Tibial nerve (tissue), 4 donors: ENCODE results near the gene ERBB2. TPM values are rescaled to one million over a fixed set of nuclear protein-coding genes. Genes with fewer than 3 reads are reported as not detected.

Experiments
- DNase-seq, 2 donors: peaks; one replicate each; pipeline ENCODE4 v3.0.0-alpha.2; 2019; ENCODE audit warnings: low spot score in 2 of 2
- H3K27ac ChIP-seq, 4 donors: fragments of 200-600 bp; sonication (generic) in 3 of 4; one replicate each; pipeline ENCODE4 v1.5.1; 2017 to 2019; ENCODE audit warnings: mild to moderate bottlenecking in 1 of 4
- H3K27me3 ChIP-seq, 2 donors: fragments of 200-600 bp; sonication (generic) in 1 of 2; one replicate each; pipeline versions ENCODE4 v1.5.1 to v1.6.0; 2017 to 2019
- H3K36me3 ChIP-seq, 3 donors: fragments of 200-600 bp; sonication (generic); one replicate each; pipeline ENCODE4 v1.5.1; 2018 to 2019
- H3K4me1 ChIP-seq, 4 donors: fragments of 200-600 bp; sonication (generic) in 3 of 4; one replicate each; pipeline ENCODE4 v1.5.1; 2017 to 2019
- H3K4me3 ChIP-seq, 4 donors: fragments of 200-600 bp; sonication (generic) in 3 of 4; one replicate each; pipeline ENCODE4 v1.5.1; 2017 to 2019; ENCODE audit warnings: mild to moderate bottlenecking in 1 of 4, moderate library complexity in 1 of 4
- H3K9me3 ChIP-seq, 4 donors: fragments of 200-600 bp; sonication (generic) in 3 of 4; one replicate each; pipeline ENCODE4 v1.5.1; 2017 to 2019
- EP300 ChIP-seq, 2 donors: sonication (generic); formaldehyde crosslinking; IDR thresholded peaks; one replicate each; pipeline ENCODE4 v1.6.1; 2017; ENCODE audit warnings: antibody characterized with exemption in 2 of 2, mild to moderate bottlenecking in 1 of 2
- POLR2A ChIP-seq, 2 donors: fragments of 450-650 bp; IDR thresholded peaks; one replicate each; pipeline ENCODE4 v1.6.1; 2017; ENCODE audit warnings: antibody characterized with exemption in 2 of 2, mild to moderate bottlenecking in 2 of 2, moderate library complexity in 2 of 2
- WGBS, 2 donors: methylation state at CpG; one replicate each; pipeline ENCODE4 v1.1.5; 2018; 5-methylcytosine and 5-hydroxymethylcytosine counted together
- small RNA-seq: library from RNA; depleted of rRNA; stranded (forward); fragments of <200 nt; gene quantifications from one replicate; pipeline ENCODE3, GENCODE V24; 2016
- total RNA-seq, 4 donors: library from RNA; depleted of rRNA; stranded (reverse); fragments of >200 nt; gene quantifications; one replicate each; pipeline ENCODE4 v1.1.0, GENCODE V29; 2016
- TF ChIP-seq, protein P1 (sequence below), 5 experiments: fragments of 200-600 bp in 3 of 5; fragments of 450-650 bp in 2 of 5; sonication (generic) in 3 of 5; IDR thresholded peaks; one replicate each; pipeline ENCODE4 v1.5.1; 2016 to 2019; ENCODE audit warnings: antibody characterized with exemption in 5 of 5, mild to moderate bottlenecking in 3 of 5, moderate library complexity in 2 of 5

The ERBB2 gene
- total RNA-seq, 4 donors from 2014 or later, result 101 to 131 (median 114) TPM

DNA sequence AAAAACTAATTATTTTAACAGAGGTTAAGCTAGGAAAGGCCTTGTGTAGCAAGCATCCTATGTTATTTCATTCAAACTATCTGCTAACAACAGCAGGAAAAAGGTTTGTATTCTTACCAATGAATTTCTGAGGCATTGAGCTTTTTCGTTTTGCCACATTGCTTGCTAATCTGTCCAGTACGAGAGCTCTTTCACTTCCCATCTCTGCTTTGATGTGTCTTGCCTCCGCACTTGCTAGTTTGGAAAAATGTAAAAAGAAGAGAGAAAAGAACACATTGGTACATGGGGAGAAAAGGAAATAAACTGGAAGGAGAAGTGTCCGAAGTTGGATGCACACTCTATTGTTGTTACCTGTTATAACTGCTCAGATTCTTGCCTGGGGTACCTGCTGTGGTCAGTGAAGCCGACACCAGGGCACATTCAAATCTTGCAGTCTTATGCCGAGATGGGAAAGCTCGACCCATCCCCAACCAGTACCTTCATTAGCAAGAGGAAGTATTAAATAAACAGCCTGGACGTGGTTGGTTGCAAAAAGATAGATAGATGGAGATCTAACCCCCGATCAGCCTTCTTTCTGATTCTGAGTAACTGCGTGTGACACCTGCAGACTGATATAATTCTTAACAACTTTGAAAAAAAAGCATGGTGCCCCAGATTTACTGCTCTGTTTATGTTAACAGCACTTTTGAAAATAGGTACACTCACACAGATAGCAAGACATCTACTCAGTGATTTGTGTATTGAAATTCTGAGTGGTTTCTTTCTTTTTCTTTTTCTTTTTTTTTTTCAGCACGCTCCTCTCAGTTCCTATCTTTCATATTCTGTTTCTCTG is 77.9 kb downstream of the ERBB2 start:
- peak overlapping the region in 1 of 4 donors; percentile 37 for H3K4me3 ChIP-seq

More for the DNA sequence above, 77.9 kb downstream of the ERBB2 start:
- no peaks in the 10 kb centered on the region for H3K36me3 ChIP-seq
- H3K27ac ChIP-seq, result peak overlapping the region in 1 of 4 donors; percentile 70
- no peaks in the 10 kb centered on the region for H3K9me3 ChIP-seq
- H3K4me1 ChIP-seq, result no peaks in the 10 kb centered on the region
- 55 to 58% methylated on average over 11 of the region's 11 CpGs for WGBS, 2 donors
- TF ChIP-seq POLR2A (IDR thresholded peaks at IDR 0.05) (no peak), EP300 (IDR thresholded peaks at IDR 0.05) (no peak)
- TF ChIP-seq, protein P1, sequence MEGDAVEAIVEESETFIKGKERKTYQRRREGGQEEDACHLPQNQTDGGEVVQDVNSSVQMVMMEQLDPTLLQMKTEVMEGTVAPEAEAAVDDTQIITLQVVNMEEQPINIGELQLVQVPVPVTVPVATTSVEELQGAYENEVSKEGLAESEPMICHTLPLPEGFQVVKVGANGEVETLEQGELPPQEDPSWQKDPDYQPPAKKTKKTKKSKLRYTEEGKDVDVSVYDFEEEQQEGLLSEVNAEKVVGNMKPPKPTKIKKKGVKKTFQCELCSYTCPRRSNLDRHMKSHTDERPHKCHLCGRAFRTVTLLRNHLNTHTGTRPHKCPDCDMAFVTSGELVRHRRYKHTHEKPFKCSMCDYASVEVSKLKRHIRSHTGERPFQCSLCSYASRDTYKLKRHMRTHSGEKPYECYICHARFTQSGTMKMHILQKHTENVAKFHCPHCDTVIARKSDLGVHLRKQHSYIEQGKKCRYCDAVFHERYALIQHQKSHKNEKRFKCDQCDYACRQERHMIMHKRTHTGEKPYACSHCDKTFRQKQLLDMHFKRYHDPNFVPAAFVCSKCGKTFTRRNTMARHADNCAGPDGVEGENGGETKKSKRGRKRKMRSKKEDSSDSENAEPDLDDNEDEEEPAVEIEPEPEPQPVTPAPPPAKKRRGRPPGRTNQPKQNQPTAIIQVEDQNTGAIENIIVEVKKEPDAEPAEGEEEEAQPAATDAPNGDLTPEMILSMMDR (IDR thresholded peaks at IDR 0.05), result no peak
- no peak for DNase-seq
- H3K27me3 ChIP-seq, result peaks cover 0 to 63% of the 10 kb centered on the region in 2 donors

Small RNA genes within 50 kb of the gene (small RNA-seq; reads per million reads assigned to genes)
- gene MIR4728, result 1.1 reads per million, percentile 25 among the genes with 10 or more reads in this experiment

Other genes starting within 250 kb of the ERBB2 start
- gene MED1, start 248.8 kb upstream of the ERBB2 start, total RNA-seq, result 10 to 100 TPM; 17.0 to 30.4 (median 27.0) TPM
- 10 to 100 TPM; 39.3 to 50.4 (median 40.7) TPM for gene CDK12, start 238.6 kb upstream of the ERBB2 start, total RNA-seq
- not detected for gene NEUROD2, start 92.1 kb upstream of the ERBB2 start, total RNA-seq
- gene PPP1R1B, start 73.1 kb upstream of the ERBB2 start, total RNA-seq, result 10 to 100 TPM; 10.4 to 20.4 (median 12.7) TPM
- 100 to 1,000 TPM in 3 of 4 donors, 10 to 100 TPM in 1; 85.3 to 170 (median 108) TPM for gene STARD3, start 62.9 kb upstream of the ERBB2 start, total RNA-seq
- gene TCAP, start 34.7 kb upstream of the ERBB2 start, total RNA-seq, result 1 to 10 TPM in 1 of 4 donors, under 1 TPM in 3; 0.30 to 5.5 (median 0.61) TPM
- gene PNMT, start 31.6 kb upstream of the ERBB2 start, total RNA-seq, result 10 to 100 TPM in 3 of 4 donors, 1 to 10 TPM in 1; 2.4 to 19.6 (median 12.4) TPM
- 10 to 100 TPM; 10.9 to 16.5 (median 15.1) TPM for gene PGAP3, start 12.0 kb upstream of the ERBB2 start, total RNA-seq
- 10 to 100 TPM; 29.8 to 65.3 (median 43.5) TPM for gene MIEN1, start 30.5 kb downstream of the ERBB2 start, total RNA-seq
- under 1 TPM in 3 of 4 donors, not detected in 1; 0.21 to 0.39 (median 0.30) TPM for gene GRB7, start 37.9 kb downstream of the ERBB2 start, total RNA-seq
- gene IKZF3, start 164.2 kb downstream of the ERBB2 start, total RNA-seq, result 1 to 10 TPM in 2 of 4 donors, under 1 TPM in 2; 0.30 to 1.9 (median 1.0) TPM
- not detected for gene ZPBP2, start 168.1 kb downstream of the ERBB2 start, total RNA-seq
- 10 to 100 TPM in 3 of 4 donors, 1 to 10 TPM in 1; 8.1 to 21.2 (median 16.8) TPM for gene GSDMB, start 218.6 kb downstream of the ERBB2 start, total RNA-seq
- gene ORMDL3, start 227.5 kb downstream of the ERBB2 start, total RNA-seq, result 10 to 100 TPM; 45.7 to 88.2 (median 72.3) TPM
- not detected for gene LRRC3C, start 227.7 kb downstream of the ERBB2 start, total RNA-seq